GM12874 (cell line): ENCODE results near the gene CELF5.

Experiments used
- TF ChIP-seq, protein P1 (sequence below): IDR thresholded peaks from 2 replicates; pipeline ENCODE4 v1.5.1; 2011; ENCODE audit warnings: low read depth, mild to moderate bottlenecking, control low read depth, low read length, moderate library complexity; ENCODE audit not compliant: insufficient read depth

CELF5 gene

DNA sequence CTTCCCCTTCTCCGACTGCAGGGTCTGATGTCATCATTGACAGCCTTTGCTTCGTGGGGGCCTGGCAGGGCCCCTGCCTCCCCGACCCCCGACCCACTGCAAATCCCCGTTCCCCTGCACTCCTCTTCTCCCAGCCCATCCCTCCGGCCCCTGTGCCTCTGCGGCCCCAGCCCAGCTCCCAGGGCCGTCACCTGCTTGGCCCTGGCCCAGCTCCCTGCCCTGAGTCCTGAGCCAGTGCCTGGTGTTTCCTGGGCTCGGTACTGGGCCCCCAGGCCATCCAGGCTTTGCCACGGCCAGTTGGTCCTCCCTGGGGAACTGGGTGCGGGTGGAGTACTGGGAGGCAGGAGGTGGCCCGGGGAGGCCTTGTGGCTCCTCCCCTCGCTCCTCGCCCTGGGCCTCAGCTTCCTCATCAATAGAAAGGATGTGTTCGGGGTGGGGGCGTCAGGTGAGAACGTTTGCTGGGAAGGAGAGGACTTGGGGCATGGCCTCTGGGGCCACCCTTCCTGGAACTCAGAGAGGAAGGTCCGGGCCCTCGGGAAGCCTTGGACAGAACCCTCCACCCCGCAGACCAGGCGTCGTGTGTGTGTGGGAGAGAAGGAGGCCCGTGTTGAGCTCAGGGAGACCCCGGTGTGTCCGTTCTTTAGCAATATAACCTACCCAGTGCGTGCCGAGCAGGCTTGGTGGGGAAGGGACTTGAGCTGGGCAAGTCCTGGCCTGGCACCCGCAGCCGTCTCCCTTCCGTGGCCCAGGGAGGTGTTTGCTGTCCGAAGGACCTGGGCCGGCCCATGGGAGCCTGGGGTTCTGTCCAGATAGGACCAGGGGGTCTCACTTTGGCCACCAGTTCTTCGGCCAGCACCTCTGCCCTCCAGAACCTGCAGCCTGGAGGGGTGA is 15.9 kb upstream of the CELF5 start:
- TF ChIP-seq, protein P1, sequence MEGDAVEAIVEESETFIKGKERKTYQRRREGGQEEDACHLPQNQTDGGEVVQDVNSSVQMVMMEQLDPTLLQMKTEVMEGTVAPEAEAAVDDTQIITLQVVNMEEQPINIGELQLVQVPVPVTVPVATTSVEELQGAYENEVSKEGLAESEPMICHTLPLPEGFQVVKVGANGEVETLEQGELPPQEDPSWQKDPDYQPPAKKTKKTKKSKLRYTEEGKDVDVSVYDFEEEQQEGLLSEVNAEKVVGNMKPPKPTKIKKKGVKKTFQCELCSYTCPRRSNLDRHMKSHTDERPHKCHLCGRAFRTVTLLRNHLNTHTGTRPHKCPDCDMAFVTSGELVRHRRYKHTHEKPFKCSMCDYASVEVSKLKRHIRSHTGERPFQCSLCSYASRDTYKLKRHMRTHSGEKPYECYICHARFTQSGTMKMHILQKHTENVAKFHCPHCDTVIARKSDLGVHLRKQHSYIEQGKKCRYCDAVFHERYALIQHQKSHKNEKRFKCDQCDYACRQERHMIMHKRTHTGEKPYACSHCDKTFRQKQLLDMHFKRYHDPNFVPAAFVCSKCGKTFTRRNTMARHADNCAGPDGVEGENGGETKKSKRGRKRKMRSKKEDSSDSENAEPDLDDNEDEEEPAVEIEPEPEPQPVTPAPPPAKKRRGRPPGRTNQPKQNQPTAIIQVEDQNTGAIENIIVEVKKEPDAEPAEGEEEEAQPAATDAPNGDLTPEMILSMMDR = no peak

DNA sequence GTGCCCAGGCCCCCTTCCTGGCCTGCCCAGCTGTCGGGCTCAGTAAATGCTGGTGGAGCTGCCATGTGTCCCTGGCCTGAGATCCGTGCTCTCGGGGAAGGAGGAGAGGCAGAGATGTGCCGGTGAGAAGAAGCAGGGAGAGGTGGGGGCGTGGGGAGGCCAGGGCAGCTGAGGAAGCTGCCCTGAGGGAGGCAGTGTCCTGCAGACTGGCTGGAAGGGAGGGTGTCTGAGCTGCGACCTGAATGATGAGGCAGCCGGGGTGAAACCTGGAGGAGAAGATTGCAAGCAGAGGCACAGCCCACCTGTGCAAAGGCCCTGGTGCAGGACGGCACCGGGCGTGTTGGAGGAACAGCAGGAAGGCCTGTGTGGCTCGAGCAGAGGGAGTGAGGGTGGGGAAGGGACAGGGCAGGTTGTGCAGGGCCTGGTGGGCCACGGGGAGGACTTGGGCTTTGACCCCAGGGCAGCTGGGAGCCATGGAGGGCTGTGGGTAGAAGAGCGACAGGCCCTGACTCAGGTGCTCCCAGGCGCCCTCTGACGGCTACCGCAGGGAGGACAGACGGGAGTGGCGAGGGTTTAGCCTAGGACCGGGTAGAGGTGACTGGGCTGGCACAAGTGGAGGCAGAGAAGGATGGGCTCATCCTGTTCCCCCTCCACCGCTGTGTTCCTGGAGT is 14.0 kb upstream of the CELF5 start:
- TF ChIP-seq, protein P1 = peak; percentile 94

DNA sequence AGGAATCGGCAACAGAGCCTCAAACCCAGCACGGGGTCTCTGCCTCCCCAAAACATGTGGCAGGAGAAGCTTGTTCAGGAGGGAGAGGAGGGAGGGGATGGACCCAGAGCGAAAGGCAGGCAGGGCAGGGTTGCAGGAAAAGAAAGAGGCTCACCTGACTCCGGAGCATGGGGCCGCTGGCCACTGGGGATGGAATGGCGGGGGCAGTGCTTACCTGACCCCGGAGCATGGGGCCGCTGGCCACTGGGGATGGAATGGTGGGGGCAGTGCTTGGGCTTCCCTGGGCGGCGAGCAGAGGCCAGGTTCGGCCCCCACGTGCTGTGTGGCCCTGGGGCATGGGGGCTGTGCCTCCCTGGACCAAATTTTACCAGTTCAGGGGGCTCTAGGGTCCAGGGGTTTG is 13.3 kb upstream of the CELF5 start:
- TF ChIP-seq, protein P1 = no peak

DNA sequence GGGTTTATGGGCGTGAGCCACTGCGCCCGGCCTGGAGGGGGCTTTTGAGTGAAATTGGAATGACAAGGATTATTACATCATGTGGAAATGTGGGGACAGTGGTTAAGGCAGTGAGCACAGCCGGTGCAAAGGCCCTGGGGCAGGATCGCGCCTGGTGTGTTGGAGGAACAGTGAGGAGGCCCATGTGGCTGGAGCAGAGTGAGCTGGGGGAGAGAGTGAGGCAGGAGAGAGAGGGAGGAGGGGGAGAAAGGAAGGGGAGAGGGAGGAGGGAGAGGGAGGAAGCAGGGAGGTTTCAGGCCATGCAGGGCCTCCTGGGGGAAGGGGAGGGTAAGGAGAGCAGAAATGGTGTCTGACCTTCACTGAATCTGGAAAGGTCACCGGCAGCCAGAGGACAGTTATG is 11.3 kb upstream of the CELF5 start:
- TF ChIP-seq, protein P1 = no peak

DNA sequence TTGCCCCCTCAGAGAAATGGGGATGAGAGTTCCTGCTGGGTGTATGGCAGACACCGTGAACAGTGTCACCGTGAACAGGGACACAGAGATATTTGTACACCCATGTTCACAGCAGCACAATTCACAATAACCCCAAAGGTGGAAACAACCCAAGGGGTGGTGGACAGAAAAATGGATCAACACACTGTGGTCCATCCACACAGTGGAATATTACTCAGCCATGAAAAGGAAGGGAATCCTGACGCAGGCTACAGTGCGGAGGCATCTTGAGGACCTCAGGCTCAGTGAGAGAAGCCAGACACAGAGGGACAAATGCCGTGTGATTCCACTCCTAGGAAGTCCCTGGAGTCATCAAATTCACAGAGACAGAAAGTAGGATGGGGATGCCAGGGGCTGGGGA is 7.6 kb upstream of the CELF5 start:
- TF ChIP-seq, protein P1 = no peak

DNA sequence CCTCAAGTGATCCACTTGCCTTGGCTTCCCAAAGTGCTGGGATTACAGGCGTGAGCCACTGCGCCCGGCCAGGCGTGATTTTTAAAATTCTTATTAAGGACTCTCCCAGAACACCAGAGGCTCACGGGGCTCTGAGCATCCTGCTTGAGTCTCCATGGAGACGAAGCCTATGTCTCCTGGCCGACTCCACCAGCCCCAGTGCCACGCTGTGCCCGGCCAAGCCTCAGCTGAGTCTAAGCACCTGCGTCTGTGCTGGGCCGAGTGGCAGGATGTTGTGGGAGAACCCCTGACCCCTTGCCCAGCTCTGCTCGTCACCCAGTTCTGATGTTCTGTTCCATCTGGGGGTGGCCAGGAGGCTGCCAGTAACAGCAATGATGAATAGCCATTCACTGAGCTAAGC is 3.9 kb upstream of the CELF5 start:
- TF ChIP-seq, protein P1 = no peak

DNA sequence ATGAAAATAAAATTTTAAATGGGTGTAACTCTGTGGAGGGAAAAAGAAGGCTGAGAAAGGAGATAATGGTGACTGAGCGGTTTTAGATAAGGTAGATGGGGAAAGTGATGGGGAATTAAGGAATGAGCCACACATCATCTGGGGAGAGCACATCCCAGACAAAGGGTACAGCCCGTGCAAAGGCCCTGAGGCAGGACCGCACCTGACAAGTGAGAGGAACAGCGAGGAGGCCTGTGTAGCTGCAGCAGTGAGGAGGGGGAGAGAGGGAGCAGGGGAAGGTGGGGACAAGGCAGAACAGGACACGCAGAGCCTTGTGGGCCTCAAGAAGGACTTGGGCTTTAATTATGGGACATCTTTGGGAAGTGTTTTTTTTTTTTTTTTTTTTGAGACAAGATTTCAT is 1.8 kb upstream of the CELF5 start:
- TF ChIP-seq, protein P1 = no peak
